Measurements from ENCODE around the gene NKIRAS1.

GRCh38 chr3:23859839-23860382, 56.9 kb downstream of the NKIRAS1 start:
- TF ChIP-seq, protein P1, sequence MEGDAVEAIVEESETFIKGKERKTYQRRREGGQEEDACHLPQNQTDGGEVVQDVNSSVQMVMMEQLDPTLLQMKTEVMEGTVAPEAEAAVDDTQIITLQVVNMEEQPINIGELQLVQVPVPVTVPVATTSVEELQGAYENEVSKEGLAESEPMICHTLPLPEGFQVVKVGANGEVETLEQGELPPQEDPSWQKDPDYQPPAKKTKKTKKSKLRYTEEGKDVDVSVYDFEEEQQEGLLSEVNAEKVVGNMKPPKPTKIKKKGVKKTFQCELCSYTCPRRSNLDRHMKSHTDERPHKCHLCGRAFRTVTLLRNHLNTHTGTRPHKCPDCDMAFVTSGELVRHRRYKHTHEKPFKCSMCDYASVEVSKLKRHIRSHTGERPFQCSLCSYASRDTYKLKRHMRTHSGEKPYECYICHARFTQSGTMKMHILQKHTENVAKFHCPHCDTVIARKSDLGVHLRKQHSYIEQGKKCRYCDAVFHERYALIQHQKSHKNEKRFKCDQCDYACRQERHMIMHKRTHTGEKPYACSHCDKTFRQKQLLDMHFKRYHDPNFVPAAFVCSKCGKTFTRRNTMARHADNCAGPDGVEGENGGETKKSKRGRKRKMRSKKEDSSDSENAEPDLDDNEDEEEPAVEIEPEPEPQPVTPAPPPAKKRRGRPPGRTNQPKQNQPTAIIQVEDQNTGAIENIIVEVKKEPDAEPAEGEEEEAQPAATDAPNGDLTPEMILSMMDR (IDR thresholded peaks at IDR 0.05; ENCODE audit: borderline replicate concordance, extremely low read depth, low read length, poor library complexity, severe bottlenecking): no peak
- no peak for TF ChIP-seq EZH2 (IDR thresholded peaks at IDR 0.05; ENCODE audit: borderline replicate concordance, low read depth, low read length, severe bottlenecking)
